Panc1 (cell line): Measurements from ENCODE around the gene CHMP4A. TPM values are rescaled to one million over a fixed set of nuclear protein-coding genes. Genes with fewer than 3 reads are reported as not detected.

Experiments used
- ATAC-seq: fragments of 200-7000 bp; cut with Tn5 transposase; 2 replicates; pipeline ENCODE4 v1.9.1; 2020; ENCODE audit warnings: mild to moderate bottlenecking, moderate library complexity
- BruUV-seq: library from RNA; stranded (reverse); fragments of 400-500 nt; replicated peaks from 2 replicates; lab custom pipeline; 2021; lab: Mats Ljungman, UMichigan
- CTCF ChIA-PET: fragments of 300-600 bp; sonication (Branson Sonifier 250); formaldehyde crosslinking; loops from one replicate; lab custom pipeline; 2022; ENCODE audit warnings: antibody characterized with exemption; lab: Charles Lee
- POLR2A ChIA-PET: fragments of 300-600 bp; sonication (Branson Sonifier 250); formaldehyde crosslinking; loops from one replicate; lab custom pipeline; 2022; ENCODE audit warnings: antibody characterized with exemption; lab: Charles Lee
- DNase-seq: peaks from one replicate; pipeline ENCODE4 v3.0.0-alpha.2; 2010; ENCODE audit warnings: low read depth, low spot score
- H3K27ac ChIP-seq: 2 replicates; pipeline ENCODE4 v1.5.1; 2011; ENCODE audit warnings: mild to moderate bottlenecking, low read length, inconsistent platforms
- H3K27me3 ChIP-seq: fragments of 200-500 bp; sonication (Bioruptor generic); 2 replicates; pipeline ENCODE4 v1.6.0; 2014; ENCODE audit warnings: low read length, inconsistent platforms; ENCODE audit not compliant: control insufficient read depth, insufficient read depth
- H3K36me3 ChIP-seq: fragments of 200-500 bp; sonication (Bioruptor generic); 2 replicates; pipeline ENCODE4 v1.5.1; 2014; ENCODE audit warnings: inconsistent platforms, mild to moderate bottlenecking, low read length, moderate library complexity; ENCODE audit not compliant: control insufficient read depth, insufficient read depth
- H3K4me1 ChIP-seq: 2 replicates; pipeline ENCODE4 v1.5.1; 2011; ENCODE audit warnings: inconsistent platforms, mild to moderate bottlenecking, low read length, moderate library complexity; ENCODE audit not compliant: control insufficient read depth, insufficient read depth
- H3K4me3 ChIP-seq, 2 experiments: 2 replicates each; pipeline ENCODE4 v1.5.1; 2011 to 2012; ENCODE audit warnings: low read depth in 2 of 2, low read length in 2 of 2, mild to moderate bottlenecking in 2 of 2, inconsistent platforms in 1 of 2, moderate library complexity in 1 of 2
- H3K9me3 ChIP-seq: fragments of 200-500 bp; sonication (Bioruptor generic); 2 replicates; pipeline ENCODE4 v1.5.1; 2014; ENCODE audit warnings: low read depth, mild to moderate bottlenecking, inconsistent platforms, low read length, moderate library complexity; ENCODE audit not compliant: control insufficient read depth, insufficient read depth
- CTCF ChIP-seq: fragments of 450-650 bp; IDR thresholded peaks from 2 replicates; pipeline ENCODE4 v1.5.1; 2017; ENCODE audit warnings: mild to moderate bottlenecking
- POLR2AphosphoS5 ChIP-seq: IDR thresholded peaks from 2 replicates; pipeline ENCODE4 v1.6.1; 2012; ENCODE audit warnings: mild to moderate bottlenecking, low read depth, low read length, moderate library complexity
- TCF7L2 ChIP-seq: IDR thresholded peaks from 2 replicates; pipeline ENCODE4 v1.6.1; 2011; ENCODE audit warnings: mild to moderate bottlenecking, low read depth, low read length, inconsistent platforms
- in situ Hi-C: cut with HindIII; loops from 2 replicates; pipeline ENCODE4 v1.10.0; 2016; ENCODE audit warnings: low sequenced_read_pairs, low pct_unique_long_range_greater_than_20kb
- intact Hi-C: fragments of 100-400 bp; cut with micrococcal nuclease; formaldehyde crosslinking; loops from one replicate; pipeline ENCODE4 v1.10.0; 2022; ENCODE audit not compliant: unreplicated experiment
- total RNA-seq: library from RNA; stranded (reverse); gene quantifications from one replicate; pipeline ENCODE4 v1.2.1, GENCODE V29; 2021; ENCODE audit not compliant: unreplicated experiment
- TF ChIP-seq, protein P1 (sequence below), 2 experiments: IDR thresholded peaks; 2 replicates each; pipeline ENCODE4 v1.6.1; 2011 to 2012; ENCODE audit warnings: low read depth in 2 of 2, control low read depth in 1 of 2, low read length in 1 of 2, mild to moderate bottlenecking in 1 of 2, moderate library complexity in 1 of 2; ENCODE audit not compliant: insufficient read depth in 1 of 2

CHMP4A gene
- total RNA-seq, 1 experiment from 2014 or later: 42.4 TPM

DNA sequence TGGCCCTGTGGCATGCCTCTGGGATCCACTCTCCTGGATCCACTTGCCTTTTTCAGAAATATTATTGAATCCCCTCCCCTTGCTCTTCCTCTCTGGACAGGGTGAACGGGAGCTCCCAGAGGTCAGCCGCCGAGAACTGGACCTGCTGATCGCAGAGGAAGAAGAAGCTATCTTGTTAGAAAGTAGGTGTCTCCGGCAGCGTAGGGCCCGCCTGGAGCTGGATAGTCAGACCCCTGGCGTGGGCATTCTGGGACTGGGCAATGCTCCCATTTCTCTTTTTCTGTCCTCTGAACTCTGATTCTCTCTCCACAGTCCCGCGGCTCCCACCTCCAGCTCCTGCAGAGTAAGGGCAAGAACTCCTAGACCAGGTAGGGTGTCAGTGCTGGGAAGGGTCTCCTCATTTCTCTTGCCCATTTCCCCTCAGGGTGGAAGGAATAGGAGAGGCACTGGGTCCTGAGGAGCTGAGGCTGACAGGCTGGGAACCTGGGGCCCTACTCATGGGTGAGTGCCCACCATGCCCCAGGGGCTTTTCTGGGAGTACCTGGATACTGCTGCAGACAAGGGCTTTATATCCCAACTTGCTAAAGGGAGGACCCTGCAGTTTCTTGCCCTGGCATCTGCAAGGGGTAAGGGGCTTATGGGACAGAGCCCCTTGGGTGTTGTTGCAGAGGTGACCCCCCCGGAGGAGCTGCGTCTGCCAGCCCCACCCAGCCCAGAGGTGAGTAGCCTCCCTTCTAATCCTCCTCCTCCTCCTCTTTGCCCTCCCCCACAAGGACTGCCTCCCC lies 36.1 kb downstream of the CHMP4A start:
- no peak overlapping the region for H3K4me3 ChIP-seq
- no peaks in the 10 kb centered on the region for H3K27me3 ChIP-seq
- intact Hi-C loops: no loop called here
- BruUV-seq: no TSS peak
- no peak overlapping the region for H3K27ac ChIP-seq
- in situ Hi-C loops: no loop called here
- DNase-seq: no peak
- no peaks in the 10 kb centered on the region; the same call in 1 of the 2 replicates for H3K4me1 ChIP-seq
- POLR2A ChIA-PET: no interaction called here
- CTCF ChIA-PET: no interaction called here
- TF ChIP-seq, protein P1, sequence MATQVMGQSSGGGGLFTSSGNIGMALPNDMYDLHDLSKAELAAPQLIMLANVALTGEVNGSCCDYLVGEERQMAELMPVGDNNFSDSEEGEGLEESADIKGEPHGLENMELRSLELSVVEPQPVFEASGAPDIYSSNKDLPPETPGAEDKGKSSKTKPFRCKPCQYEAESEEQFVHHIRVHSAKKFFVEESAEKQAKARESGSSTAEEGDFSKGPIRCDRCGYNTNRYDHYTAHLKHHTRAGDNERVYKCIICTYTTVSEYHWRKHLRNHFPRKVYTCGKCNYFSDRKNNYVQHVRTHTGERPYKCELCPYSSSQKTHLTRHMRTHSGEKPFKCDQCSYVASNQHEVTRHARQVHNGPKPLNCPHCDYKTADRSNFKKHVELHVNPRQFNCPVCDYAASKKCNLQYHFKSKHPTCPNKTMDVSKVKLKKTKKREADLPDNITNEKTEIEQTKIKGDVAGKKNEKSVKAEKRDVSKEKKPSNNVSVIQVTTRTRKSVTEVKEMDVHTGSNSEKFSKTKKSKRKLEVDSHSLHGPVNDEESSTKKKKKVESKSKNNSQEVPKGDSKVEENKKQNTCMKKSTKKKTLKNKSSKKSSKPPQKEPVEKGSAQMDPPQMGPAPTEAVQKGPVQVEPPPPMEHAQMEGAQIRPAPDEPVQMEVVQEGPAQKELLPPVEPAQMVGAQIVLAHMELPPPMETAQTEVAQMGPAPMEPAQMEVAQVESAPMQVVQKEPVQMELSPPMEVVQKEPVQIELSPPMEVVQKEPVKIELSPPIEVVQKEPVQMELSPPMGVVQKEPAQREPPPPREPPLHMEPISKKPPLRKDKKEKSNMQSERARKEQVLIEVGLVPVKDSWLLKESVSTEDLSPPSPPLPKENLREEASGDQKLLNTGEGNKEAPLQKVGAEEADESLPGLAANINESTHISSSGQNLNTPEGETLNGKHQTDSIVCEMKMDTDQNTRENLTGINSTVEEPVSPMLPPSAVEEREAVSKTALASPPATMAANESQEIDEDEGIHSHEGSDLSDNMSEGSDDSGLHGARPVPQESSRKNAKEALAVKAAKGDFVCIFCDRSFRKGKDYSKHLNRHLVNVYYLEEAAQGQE (IDR thresholded peaks at IDR 0.05; ENCODE audit: insufficient read depth in 1 of 2, low read depth in 2 of 2, low read length in 1 of 2): no peak
- TF ChIP-seq TCF7L2: no peak
- ATAC-seq: no peak; the same call in 1 of the 2 replicates
- no peaks in the 10 kb centered on the region for H3K36me3 ChIP-seq
- H3K9me3 ChIP-seq: no peaks in the 10 kb centered on the region

DNA sequence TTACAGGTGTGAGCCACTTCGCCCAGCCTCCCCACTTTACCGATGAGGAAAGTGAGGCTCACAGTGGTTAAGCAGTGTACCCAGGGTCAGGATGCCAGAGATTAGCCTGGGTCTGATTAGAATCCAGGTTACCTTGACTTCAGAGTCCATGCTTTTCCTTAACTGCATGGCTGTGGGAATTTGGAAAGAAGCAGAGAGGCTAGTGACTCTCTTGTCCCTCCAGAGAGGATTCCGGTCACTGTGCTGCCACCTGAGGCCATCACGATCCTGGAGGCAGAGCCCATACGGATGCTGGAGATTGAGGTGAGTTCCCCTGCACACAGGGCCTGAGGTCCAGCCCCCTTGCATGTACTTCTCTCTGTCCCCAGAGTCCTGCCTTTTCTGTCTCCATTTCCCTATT lies 36.7 kb downstream of the CHMP4A start:
- intact Hi-C loops: no loop called here
- CTCF ChIA-PET: no interaction called here

More for the DNA sequence above, 36.7 kb downstream of the CHMP4A start:
- Histone ChIP-seq H3K9me3 (no peaks in the 10 kb centered on the region), H3K27me3 (no peaks in the 10 kb centered on the region), H3K4me3 (no peak overlapping the region), H3K4me1 (no peaks in the 10 kb centered on the region; the same call in 1 of the 2 replicates), H3K36me3 (no peaks in the 10 kb centered on the region), H3K27ac (no peak overlapping the region)
- no peak for ATAC-seq
- DNase-seq: no peak
- BruUV-seq: no TSS peak
- POLR2A ChIA-PET: no interaction called here
- TF ChIP-seq CTCF (no peak), POLR2AphosphoS5 (no peak)
- TF ChIP-seq, protein P1 (IDR thresholded peaks at IDR 0.05; ENCODE audit: insufficient read depth in 1 of 2, low read depth in 2 of 2, low read length in 1 of 2): no peak
- in situ Hi-C loops: no loop called here
